Islet of Langerhans (tissue), 1 donor: ENCODE results near the gene CABLES1.
"Not testable (repeated sequence)": the region's sequence is repeated elsewhere in the genome, so short reads cannot be mapped to it uniquely, and the experiment has no call there.

Experiments used
- FAIRE-seq: peaks from one replicate; lab custom pipeline; 2011; peaks lifted over from hg19 to GRCh38; lab: Jason Lieb, UNC

Gene CABLES1, protein sequence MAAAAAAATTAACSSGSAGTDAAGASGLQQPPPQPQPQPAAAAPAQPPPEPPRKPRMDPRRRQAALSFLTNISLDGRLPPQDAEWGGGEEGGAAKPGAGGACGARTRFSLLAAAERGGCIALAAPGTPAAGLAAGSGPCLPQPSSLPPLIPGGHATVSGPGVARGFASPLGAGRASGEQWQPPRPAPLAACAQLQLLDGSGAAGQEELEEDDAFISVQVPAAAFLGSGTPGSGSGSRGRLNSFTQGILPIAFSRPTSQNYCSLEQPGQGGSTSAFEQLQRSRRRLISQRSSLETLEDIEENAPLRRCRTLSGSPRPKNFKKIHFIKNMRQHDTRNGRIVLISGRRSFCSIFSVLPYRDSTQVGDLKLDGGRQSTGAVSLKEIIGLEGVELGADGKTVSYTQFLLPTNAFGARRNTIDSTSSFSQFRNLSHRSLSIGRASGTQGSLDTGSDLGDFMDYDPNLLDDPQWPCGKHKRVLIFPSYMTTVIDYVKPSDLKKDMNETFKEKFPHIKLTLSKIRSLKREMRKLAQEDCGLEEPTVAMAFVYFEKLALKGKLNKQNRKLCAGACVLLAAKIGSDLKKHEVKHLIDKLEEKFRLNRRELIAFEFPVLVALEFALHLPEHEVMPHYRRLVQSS

GRCh38 chr18:23134780-23135549 lies at the start of gene CABLES1:
Gene CABLES1, plus strand, starts transcription at chr18:23135485. Its CDS starts 278 bp downstream, at chr18:23135763.
- FAIRE-seq: no peak

- no peak for FAIRE-seq
Observed at GRCh38 chr18:23087352-23087751, 47.9 kb upstream of the CABLES1 start.

- no peak for FAIRE-seq
Observed at GRCh38 chr18:23088310-23088709, 47.0 kb upstream of the CABLES1 start.

GRCh38 chr18:23091017-23091993 lies 44.0 kb upstream of the CABLES1 start:
- FAIRE-seq: not testable (repeated sequence)

- FAIRE-seq: no peak
Observed at GRCh38 chr18:23092121-23092520, 43.2 kb upstream of the CABLES1 start.

DNA sequence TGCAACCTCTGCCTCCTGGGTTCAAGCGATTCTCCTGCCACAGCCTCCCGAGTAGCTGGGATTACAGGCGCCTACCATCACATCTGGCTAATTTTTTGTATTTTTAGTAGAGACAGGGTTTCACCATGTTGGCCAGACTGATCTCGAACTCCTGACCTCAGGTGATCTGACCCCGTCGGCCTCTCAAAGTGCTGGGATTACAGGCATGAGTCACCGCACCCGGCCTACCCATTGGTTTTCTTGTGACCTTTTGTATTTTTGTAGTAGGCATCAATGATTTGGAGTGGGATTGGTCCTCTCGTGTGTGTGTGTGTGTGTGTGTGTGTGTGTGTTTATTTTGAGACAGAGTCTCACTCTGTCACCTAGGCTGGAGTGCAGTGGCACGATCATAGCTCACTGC lies 42.2 kb upstream of the CABLES1 start:
- FAIRE-seq: not testable (repeated sequence)

GRCh38 chr18:23093772-23094171 lies 41.5 kb upstream of the CABLES1 start:
- no peak for FAIRE-seq

GRCh38 chr18:23094411-23095190 lies 40.7 kb upstream of the CABLES1 start:
- FAIRE-seq: no peak

- no peak for FAIRE-seq
Observed at GRCh38 chr18:23095463-23095862, 39.8 kb upstream of the CABLES1 start.

GRCh38 chr18:23097016-23097415 lies 38.3 kb upstream of the CABLES1 start:
- not testable (repeated sequence) for FAIRE-seq

DNA sequence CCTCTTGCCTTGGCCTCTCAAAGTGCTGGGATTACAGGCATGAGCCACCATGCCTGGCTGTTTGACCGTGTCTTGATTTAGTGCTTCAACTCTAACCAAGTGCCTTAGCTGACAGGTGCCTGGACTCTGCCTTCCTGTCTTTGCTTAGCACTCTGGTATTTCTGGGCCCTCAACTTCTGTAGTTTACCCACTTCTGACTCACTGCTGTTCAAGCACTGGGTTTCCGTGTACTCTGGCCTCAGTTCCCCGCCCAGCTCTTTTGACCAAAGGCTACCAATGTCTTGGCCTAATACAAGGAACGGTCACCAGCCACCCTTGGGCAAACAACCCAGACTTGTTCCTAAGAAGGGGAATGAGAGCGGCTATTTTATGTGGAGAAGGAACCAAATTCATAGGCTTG lies 35.7 kb upstream of the CABLES1 start:
- no peak for FAIRE-seq

GRCh38 chr18:23101861-23102432 lies 33.3 kb upstream of the CABLES1 start:
- no peak for FAIRE-seq

DNA sequence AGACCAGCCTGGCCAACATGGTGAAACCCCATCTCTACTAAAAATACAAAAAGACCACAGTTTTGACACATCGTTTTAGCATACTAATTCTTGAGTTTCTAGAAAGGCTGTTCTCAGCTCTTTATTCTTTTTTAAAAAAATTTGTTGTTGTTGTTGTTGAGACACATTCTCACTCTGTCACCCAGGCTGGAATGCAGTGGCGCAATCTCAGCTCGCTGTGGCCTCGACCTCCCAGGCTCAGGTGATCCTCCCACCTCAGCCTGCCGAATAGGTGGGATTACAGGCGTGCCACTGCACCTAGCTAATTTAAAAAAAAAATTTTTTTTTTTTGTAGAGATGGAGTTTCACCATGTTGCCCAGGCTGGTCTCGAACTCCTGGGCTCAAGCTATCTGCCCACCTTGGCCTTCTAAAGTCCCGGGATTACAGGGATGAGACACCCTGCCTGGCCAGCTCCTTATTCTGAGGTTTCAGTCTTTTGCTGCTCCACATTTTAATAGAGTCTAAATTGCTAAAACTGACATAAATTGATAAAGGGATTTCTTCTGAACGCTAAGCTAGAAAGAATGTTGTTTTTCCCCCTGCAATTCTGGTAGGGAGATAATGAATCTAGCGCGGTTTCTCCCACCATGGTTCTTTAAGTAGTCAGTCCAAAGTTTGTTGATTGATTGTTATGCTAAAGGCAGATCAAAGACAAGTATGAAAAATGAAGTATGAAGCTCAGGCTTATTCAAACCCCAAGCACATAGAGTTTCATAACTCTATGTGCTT lies 32.6 kb upstream of the CABLES1 start:
- FAIRE-seq: no peak

DNA sequence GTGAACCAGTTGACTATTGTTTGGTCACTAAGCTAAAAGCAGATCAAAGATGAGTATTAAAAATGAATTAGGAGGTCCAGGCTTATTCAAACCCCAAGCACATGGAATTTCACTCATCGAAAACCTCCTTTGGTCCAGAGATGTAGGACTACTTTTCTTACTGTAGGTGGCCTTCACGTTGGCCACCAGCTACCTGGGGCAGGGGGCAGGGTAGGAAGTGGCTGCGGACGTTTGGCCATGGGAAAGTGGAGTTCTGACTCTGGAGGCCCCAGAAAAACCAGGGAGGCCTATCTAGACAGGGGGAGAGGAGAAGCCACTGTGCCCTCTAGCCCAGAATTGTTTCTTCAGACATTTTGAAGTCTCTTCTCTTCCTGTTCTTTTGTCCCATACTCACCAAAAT lies 31.8 kb upstream of the CABLES1 start:
- FAIRE-seq: no peak

DNA sequence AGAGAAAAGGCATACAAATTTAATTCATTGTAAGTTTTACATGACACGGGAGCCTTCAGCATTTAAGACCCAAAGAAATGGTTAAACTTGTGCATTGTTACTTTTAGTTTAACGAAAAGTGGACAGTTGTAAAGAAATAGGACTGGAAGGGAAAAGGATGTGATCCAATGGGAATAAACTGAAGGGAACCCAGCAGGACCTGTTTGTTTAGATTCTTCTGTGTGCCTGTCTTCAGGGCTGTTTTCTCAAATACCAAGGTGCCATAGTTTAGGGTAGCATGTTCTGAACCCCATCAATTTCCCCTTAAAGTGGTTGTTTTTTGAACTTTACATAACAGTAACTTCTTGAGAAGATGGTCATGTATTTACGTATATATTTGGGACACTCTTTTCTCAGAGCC lies 30.3 kb upstream of the CABLES1 start:
- no peak for FAIRE-seq

- no peak for FAIRE-seq
Observed at GRCh38 chr18:23105581-23106219, 29.6 kb upstream of the CABLES1 start.

DNA sequence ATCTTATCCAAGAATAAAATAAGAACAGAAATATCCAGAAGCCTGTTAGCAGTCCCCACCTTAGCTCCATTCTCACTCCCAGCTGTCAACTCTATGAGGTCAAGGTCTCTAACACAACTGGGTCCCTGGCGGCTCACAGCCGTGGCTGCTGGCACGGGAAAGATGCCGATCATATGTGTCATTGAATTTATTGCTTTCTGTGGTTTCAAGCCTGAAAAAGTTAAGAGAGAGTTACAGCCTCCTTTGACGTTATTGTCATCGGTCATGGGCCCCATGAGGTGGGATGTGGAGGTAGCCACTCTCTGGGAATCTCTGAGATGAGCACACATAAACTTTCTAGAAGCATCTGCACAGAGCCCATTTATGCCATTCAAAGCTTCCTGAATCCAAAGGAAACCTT lies 28.7 kb upstream of the CABLES1 start:
- FAIRE-seq: no peak

DNA sequence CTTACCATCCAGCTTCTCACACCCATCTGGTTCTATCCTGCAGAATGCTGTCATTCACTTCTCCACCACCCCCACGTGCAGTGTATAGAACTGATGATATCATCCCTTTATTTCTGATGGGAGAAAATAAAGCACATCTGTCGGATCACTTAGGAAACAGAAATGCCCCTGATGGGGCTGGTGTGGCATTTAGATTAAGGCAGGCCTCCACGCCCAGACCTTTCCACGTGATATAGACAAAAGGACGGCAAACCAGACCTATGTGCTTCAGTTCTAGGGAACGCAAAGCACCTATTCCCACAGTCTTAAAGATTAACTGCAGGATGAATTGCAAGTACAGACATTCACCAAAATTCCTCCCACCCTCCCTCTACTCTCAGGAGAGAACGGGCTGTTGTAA lies 27.6 kb upstream of the CABLES1 start:
- FAIRE-seq: no peak

DNA sequence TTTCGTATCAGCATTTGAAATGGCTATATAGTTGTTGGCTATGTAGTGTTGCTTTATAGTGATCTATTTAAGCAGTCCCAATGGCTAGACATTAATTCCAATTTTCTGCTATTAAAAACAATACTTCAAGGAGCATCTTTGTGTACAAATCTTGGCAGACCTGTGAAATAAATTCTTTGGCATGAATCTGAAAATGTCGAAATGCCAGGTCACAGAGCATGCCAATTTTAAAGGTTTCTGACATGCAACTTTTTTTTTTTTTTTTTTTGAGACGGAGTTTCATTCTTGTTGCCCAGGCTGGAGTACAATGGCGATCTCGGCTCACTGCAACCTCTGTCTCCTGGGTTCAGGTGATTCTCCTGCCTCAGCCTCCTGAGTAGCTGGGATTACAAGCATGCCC lies 26.8 kb upstream of the CABLES1 start:
- FAIRE-seq: no peak
